Thyroid gland (tissue), 4 donors: ENCODE measurements around the gene C5orf24. TPM values are rescaled to one million over a fixed set of nuclear protein-coding genes. Genes with fewer than 3 reads are reported as not detected.
"Not testable (repeated sequence)": the region's sequence is repeated elsewhere in the genome, so short reads cannot be mapped to it uniquely, and the experiment has no call there.

Experiments used
- DNase-seq, 2 donors: peaks; one replicate each; pipeline ENCODE4 v3.0.0-alpha.2; 2019
- H3K27ac ChIP-seq, 3 donors: fragments of 200-600 bp; sonication (generic); 1 replicate in 2 of 3; 2 replicates in 1 of 3; pipeline ENCODE4 v1.5.1; 2016 to 2019; ENCODE audit warnings: mild to moderate bottlenecking in 1 of 3, moderate library complexity in 1 of 3
- H3K27me3 ChIP-seq: fragments of 200-600 bp; sonication (generic); one replicate; pipeline ENCODE4 v1.5.1; 2019
- H3K36me3 ChIP-seq, 2 donors: fragments of 200-600 bp; sonication (generic); one replicate each; pipeline ENCODE4 v1.5.1; 2016 to 2019
- H3K4me1 ChIP-seq, 2 donors: fragments of 200-600 bp; sonication (generic); one replicate each; pipeline ENCODE4 v1.5.1; 2017 to 2019
- H3K4me3 ChIP-seq, 3 donors: fragments of 200-600 bp; sonication (generic); replicated peaks in 1 of 3; 1 replicate in 2 of 3; 2 replicates in 1 of 3; pipeline ENCODE4 v1.5.1; 2016; ENCODE audit warnings: mild to moderate bottlenecking in 1 of 3
- H3K9me3 ChIP-seq: fragments of 200-600 bp; sonication (generic); one replicate; pipeline ENCODE4 v1.5.1; 2017
- POLR2A ChIP-seq, 2 donors: fragments of 450-650 bp; IDR thresholded peaks; one replicate each; pipeline ENCODE4 v1.6.1; 2017; ENCODE audit warnings: antibody characterized with exemption in 2 of 2, mild to moderate bottlenecking in 2 of 2, moderate library complexity in 1 of 2
- WGBS, 2 donors: methylation state at CpG; one replicate each; pipeline ENCODE4 v1.1.5; 2017; 5-methylcytosine and 5-hydroxymethylcytosine counted together
- intact Hi-C: fragments of 100-400 bp; cut with DNase I; formaldehyde crosslinking; loops from one replicate; pipeline ENCODE4 v1.15.1; 2023
- total RNA-seq, 4 donors: library from RNA; depleted of rRNA; stranded (reverse); fragments of >200 nt; gene quantifications; one replicate each; pipeline ENCODE4 v1.2.3, GENCODE V29; 2016
- TF ChIP-seq, protein P1 (sequence below), 6 experiments: fragments of 200-600 bp in 3 of 6; fragments of 450-650 bp in 3 of 6; sonication (generic) in 3 of 6; IDR thresholded peaks; one replicate each; pipeline ENCODE4 v1.5.1; 2016 to 2019; ENCODE audit warnings: antibody characterized with exemption in 6 of 6, mild to moderate bottlenecking in 2 of 6, inconsistent platforms in 1 of 6, moderate library complexity in 1 of 6

Gene C5orf24
- total RNA-seq, 4 donors from 2014 or later, result 52.5 to 66.6 (median 61.0) TPM

DNA sequence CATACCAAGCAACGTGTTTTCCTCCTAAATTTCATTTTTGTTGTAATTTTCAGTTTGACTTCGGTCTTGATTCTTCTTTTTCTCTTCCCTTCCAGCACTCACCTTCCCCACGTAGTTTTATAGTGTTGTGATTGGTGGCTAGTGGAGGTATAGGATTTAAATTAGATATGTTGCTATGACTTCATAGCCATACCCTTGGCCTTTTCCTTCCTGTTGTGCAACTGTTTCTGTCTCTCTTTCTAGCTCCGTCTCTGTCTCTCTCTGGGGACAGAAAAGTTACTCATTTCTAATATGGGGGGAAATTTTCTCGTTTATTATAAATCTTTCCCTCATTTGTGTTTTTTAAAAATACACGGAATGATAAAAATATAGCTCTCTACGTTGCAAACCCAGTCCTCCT is 20.6 kb upstream of the C5orf24 start:
- TF ChIP-seq POLR2A (IDR thresholded peaks at IDR 0.05), result no peak
- TF ChIP-seq, protein P1, sequence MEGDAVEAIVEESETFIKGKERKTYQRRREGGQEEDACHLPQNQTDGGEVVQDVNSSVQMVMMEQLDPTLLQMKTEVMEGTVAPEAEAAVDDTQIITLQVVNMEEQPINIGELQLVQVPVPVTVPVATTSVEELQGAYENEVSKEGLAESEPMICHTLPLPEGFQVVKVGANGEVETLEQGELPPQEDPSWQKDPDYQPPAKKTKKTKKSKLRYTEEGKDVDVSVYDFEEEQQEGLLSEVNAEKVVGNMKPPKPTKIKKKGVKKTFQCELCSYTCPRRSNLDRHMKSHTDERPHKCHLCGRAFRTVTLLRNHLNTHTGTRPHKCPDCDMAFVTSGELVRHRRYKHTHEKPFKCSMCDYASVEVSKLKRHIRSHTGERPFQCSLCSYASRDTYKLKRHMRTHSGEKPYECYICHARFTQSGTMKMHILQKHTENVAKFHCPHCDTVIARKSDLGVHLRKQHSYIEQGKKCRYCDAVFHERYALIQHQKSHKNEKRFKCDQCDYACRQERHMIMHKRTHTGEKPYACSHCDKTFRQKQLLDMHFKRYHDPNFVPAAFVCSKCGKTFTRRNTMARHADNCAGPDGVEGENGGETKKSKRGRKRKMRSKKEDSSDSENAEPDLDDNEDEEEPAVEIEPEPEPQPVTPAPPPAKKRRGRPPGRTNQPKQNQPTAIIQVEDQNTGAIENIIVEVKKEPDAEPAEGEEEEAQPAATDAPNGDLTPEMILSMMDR (IDR thresholded peaks at IDR 0.05), result no peak
- Histone ChIP-seq H3K9me3 (no peaks in the 10 kb centered on the region), H3K4me1 (no peaks in the 10 kb centered on the region), H3K27me3 (no peaks in the 10 kb centered on the region), H3K27ac (no peak overlapping the region), H3K4me3 (no peak overlapping the region), H3K36me3 (peaks cover 3 to 25% of the 10 kb centered on the region in 2 donors)
- intact Hi-C loops, result no loop called here
- DNase-seq, result no peak
- WGBS, 2 donors, result 89 to 93% methylated on average over 7 of the region's 7 CpGs

DNA sequence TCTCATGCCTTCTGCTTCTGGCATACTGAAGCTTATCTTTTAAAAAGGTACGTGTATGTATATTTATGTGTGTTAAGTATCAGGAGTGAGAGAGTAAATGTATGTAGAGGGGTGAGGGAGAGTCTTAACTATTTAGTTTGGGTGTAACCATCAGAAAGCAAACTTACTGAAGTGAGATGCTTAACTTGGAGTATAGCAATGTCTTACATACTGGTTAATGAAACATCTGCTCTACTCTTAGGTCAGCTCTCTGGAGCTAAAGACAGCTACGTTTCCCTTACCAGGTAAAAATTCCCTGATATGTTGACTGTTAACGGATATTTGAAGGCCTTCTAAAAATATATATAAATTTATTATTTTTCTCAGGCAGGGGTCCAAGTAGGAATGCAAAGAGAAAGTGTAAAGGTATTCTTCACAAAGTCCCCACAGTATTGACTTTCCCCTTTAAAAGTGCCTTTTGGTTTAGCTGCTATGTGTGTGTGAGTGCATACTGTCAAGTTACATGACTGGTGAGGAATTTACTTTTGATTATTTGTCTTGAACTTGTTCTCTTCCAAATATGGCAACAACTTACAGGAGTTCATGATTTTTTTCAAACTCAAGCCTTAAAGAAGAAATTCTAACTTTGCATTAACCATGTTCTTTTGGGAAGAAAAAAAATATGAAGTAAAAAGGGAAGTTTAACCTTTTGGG is 12.3 kb upstream of the C5orf24 start:
- TF ChIP-seq POLR2A (IDR thresholded peaks at IDR 0.05), result no peak
- no peak overlapping the region for H3K4me3 ChIP-seq
- no peaks in the 10 kb centered on the region for H3K36me3 ChIP-seq
- H3K9me3 ChIP-seq, result no peaks in the 10 kb centered on the region
- no peak for DNase-seq
- intact Hi-C loops, result no loop called here
- H3K27me3 ChIP-seq, result no peaks in the 10 kb centered on the region
- 90 to 93% methylated on average over 3 of the region's 3 CpGs for WGBS, 2 donors
- H3K27ac ChIP-seq, result no peak overlapping the region
- H3K4me1 ChIP-seq, result peaks cover 0 to 3% of the 10 kb centered on the region in 2 donors

DNA sequence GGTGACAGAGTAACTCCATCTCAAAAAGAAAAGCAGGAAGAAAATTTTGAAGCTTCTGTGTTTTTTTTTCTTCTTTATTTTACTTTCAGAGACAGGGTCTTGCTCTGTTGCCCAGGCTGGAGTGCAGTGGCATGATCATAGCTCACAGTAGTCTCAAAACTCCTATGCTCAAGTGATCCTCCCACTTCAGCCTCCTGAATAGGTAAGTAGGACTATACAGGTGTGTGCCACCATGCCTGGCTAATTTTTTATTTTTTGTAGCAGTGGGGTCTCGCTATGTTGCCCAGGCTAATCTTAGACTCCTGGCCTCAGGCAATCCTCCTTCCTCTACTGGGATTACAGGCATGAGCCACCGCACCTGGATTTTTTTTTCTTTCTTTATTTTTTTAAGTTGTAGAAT is 10.1 kb upstream of the C5orf24 start:
- no peaks in the 10 kb centered on the region for H3K36me3 ChIP-seq
- H3K4me1 ChIP-seq, result peaks cover 2 to 10% of the 10 kb centered on the region in 2 donors
- WGBS, 2 donors, result 96 to 99% methylated on average over 2 of the region's 2 CpGs
- DNase-seq, result no peak
- no peak overlapping the region for H3K27ac ChIP-seq
- intact Hi-C loops, result no loop called here
- H3K9me3 ChIP-seq, result no peaks in the 10 kb centered on the region
- TF ChIP-seq POLR2A (IDR thresholded peaks at IDR 0.05), result no peak
- TF ChIP-seq, protein P1 (IDR thresholded peaks at IDR 0.05), result no peak
- H3K4me3 ChIP-seq, result no peak overlapping the region
- no peaks in the 10 kb centered on the region for H3K27me3 ChIP-seq

DNA sequence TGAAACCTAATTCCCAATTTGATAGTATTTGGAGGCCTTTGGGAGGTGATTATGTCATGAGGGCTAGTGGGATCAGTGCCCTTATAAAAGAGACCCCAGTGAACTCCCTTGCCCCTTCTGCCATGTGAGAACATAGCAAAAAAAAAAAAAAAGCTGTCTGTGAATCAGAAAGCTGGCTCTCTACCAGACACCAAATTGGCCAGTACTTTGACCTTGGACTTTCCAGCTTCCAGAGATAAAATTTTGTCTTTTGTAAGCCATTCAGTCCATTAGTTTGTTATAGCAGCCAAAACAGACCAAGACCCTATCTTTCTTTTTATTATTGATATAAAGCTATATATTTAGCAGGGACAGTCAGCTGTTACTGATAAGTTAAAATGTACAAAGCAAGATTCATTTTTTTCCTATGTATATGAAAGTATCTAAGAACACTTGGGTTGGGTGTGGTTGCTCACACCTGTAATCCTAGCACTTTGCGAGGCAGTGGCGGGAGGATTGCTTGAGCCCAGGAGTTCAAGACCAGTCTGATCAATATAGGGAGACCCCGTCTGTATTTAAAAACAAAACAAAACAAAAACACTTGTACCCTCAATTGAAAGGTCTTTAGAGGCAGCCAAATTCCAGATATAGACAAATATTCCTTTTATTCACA is 8.1 kb upstream of the C5orf24 start:
- TF ChIP-seq, protein P1 (IDR thresholded peaks at IDR 0.05), result no peak
- no peak for TF ChIP-seq POLR2A (IDR thresholded peaks at IDR 0.05)
- Histone ChIP-seq H3K4me3 (no peak overlapping the region), H3K9me3 (no peaks in the 10 kb centered on the region), H3K36me3 (no peaks in the 10 kb centered on the region), H3K4me1 (peaks cover 8 to 19% of the 10 kb centered on the region in 2 donors), H3K27me3 (no peaks in the 10 kb centered on the region), H3K27ac (peak overlapping the region; percentile 29 to 76 (median 48))
- intact Hi-C loops, result no loop called here
- 92 to 93% methylated on average over 3 of the region's 3 CpGs for WGBS, 2 donors
- no peak for DNase-seq

DNA sequence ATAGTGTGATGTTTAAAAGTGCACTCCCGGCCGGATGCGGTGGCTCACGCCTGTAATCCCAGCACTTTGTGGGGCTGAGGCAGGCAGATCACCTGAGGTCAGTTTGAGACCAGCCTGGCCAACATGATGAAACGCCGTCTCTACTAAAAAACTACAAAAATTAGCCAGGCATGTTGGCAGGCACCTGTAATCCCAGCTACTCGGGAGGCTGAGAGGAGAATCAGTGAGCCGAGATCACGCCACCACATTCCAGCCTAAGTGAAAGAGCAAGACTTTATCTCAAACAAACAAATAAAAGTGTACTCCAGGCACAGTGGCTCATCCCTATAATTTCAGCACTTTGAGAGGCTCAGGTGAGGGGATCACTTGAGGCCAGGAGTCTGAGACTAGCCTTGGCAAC is 7.4 kb upstream of the C5orf24 start:
- intact Hi-C loops, H3K4me3 ChIP-seq, H3K27me3 ChIP-seq, H3K9me3 ChIP-seq, H3K36me3 ChIP-seq: not testable (repeated sequence)
- DNase-seq, result peak; percentile 72 to 82
- WGBS, 2 donors, result 66 to 77% methylated on average over 9 of the region's 9 CpGs
- peak overlapping the region; percentile 29 to 76 (median 48) for H3K27ac ChIP-seq
- peaks cover 8 to 19% of the 10 kb centered on the region in 2 donors for H3K4me1 ChIP-seq

DNA sequence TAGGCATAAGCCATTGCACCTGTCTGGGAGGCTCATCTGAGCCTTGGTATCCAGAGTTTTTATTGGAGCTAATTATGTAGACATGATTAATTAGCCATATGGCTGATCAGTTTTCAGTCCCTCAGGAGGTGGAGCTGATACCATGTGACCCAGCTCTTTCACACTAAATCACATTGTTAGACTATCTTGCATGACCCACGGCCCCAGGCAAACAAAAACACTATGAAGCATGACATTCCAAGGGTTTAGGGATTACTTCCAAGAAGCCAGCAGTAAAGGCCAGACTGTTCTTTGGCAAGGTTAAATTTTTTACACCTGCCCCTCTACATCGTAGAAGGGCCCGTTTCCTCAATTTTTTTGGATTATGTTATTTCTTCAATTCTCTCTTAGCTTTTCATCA is 5.0 kb upstream of the C5orf24 start:
- Histone ChIP-seq H3K4me1 (peaks cover 8 to 19% of the 10 kb centered on the region in 2 donors), H3K36me3 (no peaks in the 10 kb centered on the region), H3K9me3 (no peaks in the 10 kb centered on the region), H3K27me3 (no peaks in the 10 kb centered on the region), H3K27ac (peak overlapping the region; percentile 7 to 67 (median 51)), H3K4me3 (no peak overlapping the region)
- 71% methylated on average over 3 of the region's 3 CpGs for WGBS, 2 donors
- intact Hi-C loops, result loop anchor here (10.0 kb wide), 1 partner anchor 64 kb away; the partner anchor contains the start of gene PCBD2
- peak; percentile 37 to 48 for DNase-seq
- TF ChIP-seq, protein P1 (IDR thresholded peaks at IDR 0.05), result no peak
- no peak for TF ChIP-seq POLR2A (IDR thresholded peaks at IDR 0.05)
